RKO (cell line): ENCODE measurements around the gene PABPC3.

Experiments used
- DNase-seq: peaks from one replicate; pipeline ENCODE4 v3.0.0-alpha.2; 2016; ENCODE audit warnings: low spot score

Gene PABPC3

DNA sequence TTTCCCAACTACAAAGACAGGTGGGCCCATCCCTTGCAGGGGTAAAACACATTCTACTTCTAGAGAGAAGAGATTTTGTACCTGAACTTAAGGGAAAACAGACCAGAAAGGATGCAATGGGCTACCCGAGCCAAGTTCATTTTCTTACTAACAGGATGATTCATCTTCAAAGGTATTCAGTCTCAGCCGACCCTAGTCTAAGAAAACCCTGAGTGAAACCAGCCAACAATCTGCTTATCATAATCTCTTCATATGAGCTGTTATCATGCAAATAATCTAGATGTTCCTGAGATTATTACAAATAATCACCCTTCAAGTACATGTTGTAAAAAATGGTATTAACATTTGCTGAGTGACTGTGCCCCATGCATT, 15.6 kb downstream of the PABPC3 start:
- DNase-seq, result peak; percentile 3

GRCh38 chr13:25112695-25113255, 16.8 kb downstream of the PABPC3 start:
- DNase-seq, result no peak

DNA sequence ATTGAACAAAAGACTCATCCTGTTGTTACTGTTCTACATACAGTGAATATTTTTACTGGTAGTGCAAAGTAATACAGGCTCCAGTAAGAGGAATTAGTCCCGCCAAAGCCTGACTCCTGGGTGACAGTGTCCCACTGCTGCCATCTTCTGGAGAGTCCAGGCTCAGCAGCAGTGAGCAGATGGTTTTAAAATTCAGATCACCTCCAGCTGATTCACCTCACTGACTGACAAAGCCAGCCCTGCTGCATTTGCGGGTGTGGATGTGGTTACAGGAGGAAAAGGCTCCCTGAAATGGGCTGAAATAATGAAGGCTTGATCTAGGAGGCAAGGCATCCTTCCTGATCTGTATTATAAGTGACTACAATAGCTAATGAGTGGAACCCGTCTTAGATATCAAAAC, 18.3 kb downstream of the PABPC3 start:
- DNase-seq, result peak; percentile 82

- no peak for DNase-seq
These were observed 20.1 kb downstream of the PABPC3 start for GRCh38 chr13:25116044-25116443.

DNA sequence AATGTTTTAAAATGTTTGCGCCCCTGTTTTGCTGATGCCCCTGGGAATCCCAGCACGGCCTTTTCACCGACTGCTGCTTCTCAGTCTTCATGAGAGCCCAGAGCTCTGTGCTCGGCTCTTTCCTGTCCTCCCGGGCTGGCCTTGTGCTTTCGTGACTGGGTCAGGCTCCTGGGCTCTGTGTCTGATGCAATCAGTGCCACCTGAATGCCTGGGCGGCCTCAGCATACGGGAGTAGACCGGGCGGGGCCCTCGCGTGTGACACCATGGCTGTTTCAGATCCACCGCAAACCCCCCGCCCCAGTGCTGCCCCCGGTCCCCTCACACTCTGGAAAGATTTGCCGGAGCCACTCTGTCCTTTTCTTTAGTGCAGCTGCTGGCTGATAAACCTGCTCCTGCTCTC, 21.4 kb downstream of the PABPC3 start:
- DNase-seq, result no peak

- DNase-seq, result no peak
These were observed 22.5 kb downstream of the PABPC3 start for GRCh38 chr13:25118378-25118905.

DNA sequence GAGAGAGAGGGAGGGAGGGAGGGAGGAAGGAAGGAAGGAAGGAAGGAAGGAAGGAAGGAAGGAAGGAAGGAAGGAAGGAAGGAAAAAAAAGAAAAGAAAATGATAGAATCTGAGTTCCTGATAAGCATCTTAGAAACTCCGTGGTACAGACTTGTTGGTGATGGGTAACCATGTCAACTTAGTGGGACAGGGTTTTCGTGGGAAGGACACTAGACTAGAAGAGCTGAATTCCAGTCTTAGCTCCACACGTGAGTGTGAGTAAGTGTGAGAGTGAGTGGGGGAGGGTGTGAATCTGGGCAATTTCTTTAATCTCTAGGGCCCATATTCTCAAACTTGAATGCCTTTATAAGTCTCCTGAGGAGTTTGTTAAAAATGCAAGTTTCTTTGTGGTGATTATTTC, 35.0 kb downstream of the PABPC3 start:
- no peak for DNase-seq

- no peak for DNase-seq
These were observed 36.0 kb downstream of the PABPC3 start for GRCh38 chr13:25131881-25132420.

- DNase-seq, result no peak
These were observed 36.9 kb downstream of the PABPC3 start for GRCh38 chr13:25132751-25133390.

- no peak for DNase-seq
These were observed 40.0 kb downstream of the PABPC3 start for GRCh38 chr13:25135896-25136295.

- no peak for DNase-seq
These were observed 41.2 kb downstream of the PABPC3 start for GRCh38 chr13:25136880-25137787.

DNA sequence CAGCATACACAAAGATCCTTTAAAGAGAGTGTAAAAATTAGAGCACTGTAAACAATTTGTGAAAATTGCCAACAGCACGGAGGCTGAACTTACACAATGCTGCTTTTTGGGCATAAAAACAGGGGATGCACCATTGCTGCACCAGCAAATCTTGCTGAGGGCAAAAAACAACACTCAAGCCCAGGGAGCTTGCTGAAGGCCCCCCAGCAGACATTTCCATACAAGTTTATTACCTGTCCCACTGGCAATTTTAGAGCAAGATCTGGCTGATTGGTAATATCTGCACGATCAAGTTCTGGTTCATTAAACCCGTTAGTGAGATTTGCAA, 41.8 kb downstream of the PABPC3 start:
- DNase-seq, result no peak

GRCh38 chr13:25141042-25141441, 45.1 kb downstream of the PABPC3 start:
- DNase-seq, result no peak

DNA sequence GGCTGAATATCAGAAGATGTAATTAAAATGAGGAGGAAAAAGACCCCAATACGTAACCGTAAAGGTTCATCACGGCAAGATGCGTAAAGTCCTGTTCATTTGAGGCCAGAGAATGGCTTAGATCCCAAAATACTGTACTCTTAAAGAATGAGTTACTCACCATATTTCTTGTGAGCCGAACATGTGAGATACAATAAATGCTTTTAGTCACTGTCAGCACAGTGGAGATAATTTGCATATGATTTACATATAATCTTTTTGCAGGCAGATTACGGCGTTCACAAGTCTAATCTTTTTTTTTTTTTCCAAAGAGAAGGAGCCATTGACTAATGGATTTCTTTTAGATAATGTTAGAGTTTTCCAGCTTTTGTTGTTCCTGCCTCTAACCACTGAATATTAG, 47.8 kb downstream of the PABPC3 start:
- no peak for DNase-seq

DNA sequence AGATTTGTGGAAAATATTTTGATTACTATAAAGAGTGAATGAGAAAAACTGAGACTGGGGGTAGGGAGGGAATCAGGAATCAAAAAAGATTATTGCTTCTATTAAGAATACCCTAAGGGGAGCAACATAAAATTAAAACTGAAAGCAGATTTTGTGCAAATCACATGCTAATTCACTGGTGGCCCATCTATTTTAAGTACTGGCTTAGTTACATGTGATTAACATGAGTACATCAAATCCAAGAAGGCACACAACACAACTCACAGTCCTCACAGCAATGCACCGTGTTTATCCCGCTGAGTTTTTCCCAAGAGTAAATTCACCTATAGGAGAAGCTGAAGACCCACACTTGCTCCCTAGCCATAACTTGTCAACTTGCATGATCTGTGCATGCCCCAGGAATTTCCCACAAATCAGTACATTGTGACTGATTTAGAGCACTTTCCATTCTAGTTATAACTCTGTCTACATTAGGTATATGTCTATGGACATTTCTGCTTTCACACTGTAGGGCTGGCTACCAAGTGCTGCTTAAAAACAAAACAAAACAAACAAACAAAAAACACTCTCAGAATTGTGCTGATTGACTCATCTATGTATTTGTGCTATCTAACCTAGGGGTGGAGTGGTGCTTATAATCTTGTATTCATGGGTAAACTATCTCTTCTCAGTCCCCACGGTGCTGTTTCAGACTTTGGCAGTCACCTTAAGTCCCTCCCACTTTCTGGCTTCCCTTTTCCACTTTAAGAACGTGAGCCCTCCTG, 51.9 kb downstream of the PABPC3 start:
- DNase-seq, result no peak

GRCh38 chr13:25148402-25148771, 52.5 kb downstream of the PABPC3 start:
- DNase-seq, result no peak
